BLaER1 treated with 17β-estradiol and CSF1 and Interleukin-3, amounts not matched to agents 10 nM and 100 nM (cell line): Measurements from ENCODE around the gene EPC2.
"Not testable (repeated sequence)": the region's sequence is repeated elsewhere in the genome, so short reads cannot be mapped to it uniquely, and the experiment has no call there.

Experiments used
- H3K27ac ChIP-seq, 11 experiments: shearing (Covaris generic); formaldehyde crosslinking; 2 replicates each; pipeline ENCODE4 v1.8.1; 2022
- H3K27me3 ChIP-seq, 11 experiments: shearing (Covaris generic); formaldehyde crosslinking; 2 replicates each; pipeline ENCODE4 v1.8.1; 2022
- H3K36me3 ChIP-seq, 11 experiments: shearing (Covaris generic); formaldehyde crosslinking; 2 replicates each; pipeline ENCODE4 v1.8.1; 2022
- H3K4me1 ChIP-seq, 10 experiments: shearing (Covaris generic); formaldehyde crosslinking; 2 replicates each; pipeline ENCODE4 v1.8.1; 2022
- H3K4me2 ChIP-seq, 11 experiments: shearing (Covaris generic); formaldehyde crosslinking; 2 replicates each; pipeline ENCODE4 v1.8.1; 2022
- H3K4me3 ChIP-seq, 10 experiments: shearing (Covaris generic); formaldehyde crosslinking; 2 replicates each; pipeline ENCODE4 v1.8.1; 2022
- H3K9ac ChIP-seq, 11 experiments: shearing (Covaris generic); formaldehyde crosslinking; 2 replicates each; pipeline ENCODE4 v1.8.1; 2022
- H3K9me3 ChIP-seq, 11 experiments: shearing (Covaris generic); formaldehyde crosslinking; replicated peaks in 1 of 11; 2 replicates each; pipeline ENCODE4 v1.8.1; 2022
- H4K20me1 ChIP-seq, 11 experiments: shearing (Covaris generic); formaldehyde crosslinking; 2 replicates each; pipeline ENCODE4 v1.8.1; 2022
- Cebpa-rat ChIP-seq, 11 experiments: shearing (Covaris generic); IDR thresholded peaks; 2 replicates each; pipeline ENCODE4 v1.8.1; 2022

Gene EPC2

DNA sequence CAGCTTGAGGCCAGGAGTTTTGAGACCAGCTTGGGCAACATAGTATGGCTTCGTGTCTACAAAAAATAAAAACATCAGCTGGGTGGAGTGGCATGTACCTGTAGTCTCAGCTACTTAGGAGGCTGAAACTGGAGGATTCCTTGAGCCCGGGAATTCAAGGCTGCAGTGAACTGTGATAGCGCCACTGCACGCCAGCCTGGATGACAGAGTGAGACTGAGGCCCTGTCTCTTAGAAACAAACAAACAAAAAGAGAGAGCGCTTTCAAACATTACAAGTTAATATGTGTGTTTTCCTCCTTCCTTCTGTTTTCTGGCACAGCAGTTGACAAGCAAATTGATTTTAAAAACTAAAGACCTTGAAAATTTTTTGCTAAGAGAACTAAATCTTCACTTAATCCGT, 9.9 kb downstream of the EPC2 start:
- TF ChIP-seq Cebpa-rat (IDR thresholded peaks at IDR 0.05), result no peak
- Histone ChIP-seq H3K27ac (peak overlapping the region in 1 of 11 experiments; percentile 51; a peak in 1 of 22 replicates), H3K9me3 (no peaks in the 10 kb centered on the region), H3K36me3 (0 out of 22 replicates have a peak, but pooled peaks cover 0 to under 1% (median 0%) of the 10 kb centered on the region in 11 experiments), H3K9ac (no peak overlapping the region), H3K4me3 (no peak overlapping the region), H3K4me1 (peaks cover 19 to 77% (median 33%) of the 10 kb centered on the region in 10 experiments; a peak in 19 of 20 replicates), H4K20me1 (peaks cover 85 to 100% (median 100%) of the 10 kb centered on the region in 11 experiments), H3K27me3 (no peaks in the 10 kb centered on the region), H3K4me2 (peak overlapping the region in 2 of 11 experiments; percentile 74 to 84; a peak in 3 of 22 replicates)

DNA sequence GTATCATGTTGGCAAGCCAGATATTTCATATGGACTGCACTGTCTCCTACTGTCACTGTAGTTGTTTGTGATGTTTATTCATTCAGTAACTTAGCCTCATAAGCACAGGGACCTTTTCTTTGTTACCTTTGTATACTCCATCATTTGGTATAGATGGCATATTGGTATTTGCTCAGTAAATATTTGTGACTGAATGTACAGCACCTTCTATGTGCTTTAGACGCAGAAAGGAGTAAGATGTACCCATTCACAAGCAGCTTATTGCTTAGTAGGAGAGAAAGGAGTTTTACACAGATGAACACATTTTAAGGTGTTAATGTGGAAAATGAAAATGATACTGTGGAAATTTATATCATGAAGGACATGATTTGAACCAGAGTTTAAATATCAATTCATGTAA, 12.0 kb downstream of the EPC2 start:
- Histone ChIP-seq H4K20me1 (peaks cover 80 to 100% (median 96%) of the 10 kb centered on the region in 11 experiments), H3K27ac (no peak overlapping the region), H3K4me3 (no peak overlapping the region), H3K36me3 (no peaks in the 10 kb centered on the region), H3K9me3 (peaks cover 0 to 6% (median 0%) of the 10 kb centered on the region in 11 experiments; a peak in 2 of 22 replicates), H3K4me1 (peaks cover 22 to 83% (median 48%) of the 10 kb centered on the region in 10 experiments), H3K9ac (no peak overlapping the region), H3K27me3 (no peaks in the 10 kb centered on the region), H3K4me2 (peak overlapping the region in 1 of 11 experiments; percentile 20; a peak in 2 of 22 replicates)
- TF ChIP-seq Cebpa-rat (IDR thresholded peaks at IDR 0.05), result no peak

DNA sequence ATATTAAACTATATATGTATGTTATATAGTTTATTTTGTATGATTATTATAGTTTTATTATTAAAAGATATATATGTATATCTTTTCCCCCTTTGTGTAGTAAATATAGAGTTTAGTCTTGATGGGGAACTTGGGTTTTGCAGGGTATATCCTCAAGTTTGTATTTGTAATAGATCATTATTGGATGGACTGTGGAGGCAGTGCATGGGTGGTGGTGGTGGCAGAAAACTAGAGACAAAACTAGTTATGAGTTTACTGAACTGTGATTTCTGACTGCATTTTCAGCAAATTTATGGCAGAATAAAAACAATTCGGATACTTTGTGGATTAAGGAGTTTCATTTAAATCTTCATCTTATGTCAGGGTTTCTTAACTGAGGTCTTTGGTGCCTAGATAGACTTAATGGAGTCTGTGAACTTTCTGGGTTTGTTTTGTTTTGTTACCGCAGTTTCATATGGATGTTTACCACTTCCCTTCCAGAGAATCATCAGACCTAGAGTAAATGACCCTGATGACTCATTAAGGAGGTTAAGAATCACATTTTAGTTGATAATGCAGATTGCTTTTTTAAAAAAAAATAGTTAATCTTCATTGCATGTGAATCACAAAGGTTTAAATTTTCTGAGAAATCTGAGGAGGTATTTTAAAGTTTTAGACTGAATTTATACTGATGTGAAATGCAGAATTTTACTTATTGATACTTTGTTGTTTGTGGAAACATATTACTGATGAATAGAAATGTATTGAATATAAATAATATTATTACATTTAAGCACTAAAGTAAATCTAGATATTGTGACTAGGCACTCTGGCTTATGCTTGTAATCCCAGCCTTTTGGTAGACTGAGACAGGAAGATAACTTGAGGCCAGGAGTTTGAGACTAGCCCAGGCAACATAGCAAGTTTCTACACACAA, 14.5 kb downstream of the EPC2 start:
- Histone ChIP-seq H3K9ac (peak overlapping the region in 3 of 11 experiments; percentile 22 to 73 (median 56); a peak in 3 of 22 replicates), H3K4me2 (peak overlapping the region in 8 of 11 experiments; percentile 4 to 83 (median 48); a peak in 15 of 22 replicates)
- no peak for TF ChIP-seq Cebpa-rat (IDR thresholded peaks at IDR 0.05)

DNA sequence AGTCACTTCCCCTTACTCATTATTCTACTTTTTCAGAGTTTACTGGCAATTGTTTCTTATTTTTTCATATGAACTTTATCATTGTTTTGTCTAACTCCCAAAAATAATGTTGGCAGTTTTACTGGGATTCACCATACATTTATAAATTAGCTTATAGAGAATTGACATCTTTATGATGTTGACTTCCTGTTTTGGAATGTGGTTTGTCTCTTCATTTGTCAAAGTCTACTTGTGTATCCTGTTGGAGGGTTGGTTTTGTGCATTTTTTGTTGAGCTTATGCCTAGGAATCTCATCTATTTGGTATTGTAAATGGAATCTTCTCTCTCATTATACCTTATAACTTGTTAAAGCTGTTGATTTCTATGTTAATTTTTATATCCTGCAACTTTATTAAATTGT, 16.4 kb downstream of the EPC2 start:
- H3K27me3 ChIP-seq, result no peaks in the 10 kb centered on the region
- no peak overlapping the region for H3K4me3 ChIP-seq
- H3K27ac ChIP-seq, result no peak overlapping the region
- H4K20me1 ChIP-seq, result peaks cover 45 to 93% (median 85%) of the 10 kb centered on the region in 11 experiments; a peak in 21 of 22 replicates
- peaks cover 13 to 51% (median 32%) of the 10 kb centered on the region in 10 experiments for H3K4me1 ChIP-seq
- peaks cover 0 to 34% (median 23%) of the 10 kb centered on the region in 11 experiments; a peak in 19 of 22 replicates for H3K9me3 ChIP-seq
- H3K4me2 ChIP-seq, result peak overlapping the region in 9 of 11 experiments; percentile 2 to 55 (median 29); a peak in 11 of 22 replicates
- H3K36me3 ChIP-seq, result peaks cover 0 to 12% (median 0%) of the 10 kb centered on the region in 11 experiments; a peak in 7 of 22 replicates
- H3K9ac ChIP-seq, result no peak overlapping the region
- no peak for TF ChIP-seq Cebpa-rat (IDR thresholded peaks at IDR 0.05)

More for the DNA sequence above, 14.5 kb downstream of the EPC2 start:
- H3K27me3 ChIP-seq, result no peaks in the 10 kb centered on the region
- H3K4me1 ChIP-seq, result peaks cover 13 to 59% (median 32%) of the 10 kb centered on the region in 10 experiments
- H3K36me3 ChIP-seq, result peaks cover 0 to 9% (median 0%) of the 10 kb centered on the region in 11 experiments; a peak in 7 of 22 replicates
- no peak overlapping the region for H3K4me3 ChIP-seq
- H4K20me1 ChIP-seq, result peaks cover 56 to 93% (median 85%) of the 10 kb centered on the region in 11 experiments; a peak in 21 of 22 replicates
- peaks cover 0 to 26% (median 14%) of the 10 kb centered on the region in 11 experiments; a peak in 19 of 22 replicates for H3K9me3 ChIP-seq
- H3K27ac ChIP-seq, result peak overlapping the region in 6 of 11 experiments; percentile 59 to 90 (median 65); a peak in 10 of 22 replicates

DNA sequence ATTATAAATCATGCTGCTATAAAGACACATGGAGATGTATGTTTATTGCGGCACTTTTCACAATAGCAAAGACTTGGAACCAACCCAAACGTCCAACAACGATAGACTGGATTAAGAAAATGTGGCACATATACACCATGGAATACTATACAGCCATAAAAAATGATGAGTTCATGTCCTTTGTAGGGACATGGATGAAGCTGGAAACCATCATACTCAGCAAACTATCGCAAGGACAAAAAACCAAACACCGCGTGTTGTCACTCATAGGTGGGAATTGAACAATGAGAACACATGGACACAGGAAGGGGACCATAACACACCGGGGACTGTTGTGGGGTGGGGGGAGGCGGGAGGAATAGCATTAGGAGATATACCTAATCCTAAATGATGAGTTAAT, 17.8 kb downstream of the EPC2 start:
- not testable (repeated sequence) for H3K27ac ChIP-seq, H3K4me3 ChIP-seq, H3K4me2 ChIP-seq, H3K9ac ChIP-seq, H3K27me3 ChIP-seq
- Histone ChIP-seq H4K20me1 (peaks cover 44 to 93% (median 85%) of the 10 kb centered on the region in 11 experiments; a peak in 20 of 22 replicates), H3K9me3 (peaks cover 0 to 34% (median 23%) of the 10 kb centered on the region in 11 experiments; a peak in 19 of 22 replicates), H3K4me1 (peaks cover 13 to 53% (median 32%) of the 10 kb centered on the region in 10 experiments), H3K36me3 (peaks cover 0 to 12% (median 0%) of the 10 kb centered on the region in 11 experiments; a peak in 7 of 22 replicates)

DNA sequence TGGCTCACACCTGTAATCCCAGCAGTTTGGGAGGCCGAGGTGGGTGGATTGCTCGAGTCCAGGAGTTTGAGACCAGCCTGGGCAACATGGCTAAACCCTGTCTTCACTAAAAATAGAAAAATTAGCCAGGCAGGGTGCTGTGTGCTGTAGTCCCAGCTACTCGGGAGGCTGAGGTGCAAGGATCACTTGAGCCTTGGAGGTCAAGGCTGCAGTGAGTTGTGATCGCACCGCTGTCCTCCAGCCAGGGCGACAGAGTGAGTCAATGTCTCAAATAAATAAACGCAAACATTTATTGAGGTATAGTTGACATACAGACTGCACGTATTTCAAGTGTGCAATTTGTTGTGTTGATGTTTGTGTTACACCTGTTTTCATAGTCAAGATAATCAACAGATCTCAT, 19.7 kb downstream of the EPC2 start:
- Histone ChIP-seq H3K4me3 (no peak overlapping the region), H3K4me2 (no peak overlapping the region), H4K20me1 (peaks cover 42 to 93% (median 85%) of the 10 kb centered on the region in 11 experiments; a peak in 20 of 22 replicates), H3K27ac (no peak overlapping the region), H3K4me1 (peaks cover 4 to 44% (median 22%) of the 10 kb centered on the region in 10 experiments; a peak in 17 of 20 replicates), H3K9me3 (peaks cover 0 to 44% (median 28%) of the 10 kb centered on the region in 11 experiments; a peak in 19 of 22 replicates), H3K9ac (no peak overlapping the region), H3K27me3 (no peaks in the 10 kb centered on the region), H3K36me3 (peaks cover 0 to 19% (median 0%) of the 10 kb centered on the region in 11 experiments; a peak in 8 of 22 replicates)
- TF ChIP-seq Cebpa-rat (IDR thresholded peaks at IDR 0.05), result no peak

DNA sequence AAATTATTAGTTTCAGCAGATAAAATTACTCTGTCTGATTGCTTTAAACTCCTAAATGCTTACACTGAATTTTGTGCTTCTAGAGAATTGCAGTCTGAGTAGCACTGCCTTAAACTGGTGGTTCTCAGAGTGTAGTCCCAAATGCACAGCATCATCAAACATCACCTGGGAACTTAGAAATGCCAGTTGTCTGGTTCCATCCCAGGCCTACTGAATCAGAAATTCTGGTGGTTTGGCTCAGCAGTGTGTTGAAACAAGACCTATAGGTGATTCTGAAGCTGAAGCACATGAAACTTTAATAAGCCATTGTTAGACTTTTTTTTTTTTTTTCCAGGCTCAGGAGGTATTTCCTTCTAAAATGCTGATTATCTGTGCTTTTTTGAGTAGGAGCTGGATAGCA, 22.0 kb downstream of the EPC2 start:
- Histone ChIP-seq H3K4me3 (no peak overlapping the region), H4K20me1 (peaks cover 51 to 94% (median 89%) of the 10 kb centered on the region in 11 experiments; a peak in 20 of 22 replicates), H3K27me3 (no peaks in the 10 kb centered on the region), H3K9me3 (peaks cover 0 to 59% (median 39%) of the 10 kb centered on the region in 11 experiments; a peak in 19 of 22 replicates), H3K4me1 (peaks cover 0 to 24% (median 0%) of the 10 kb centered on the region in 10 experiments; a peak in 6 of 20 replicates), H3K4me2 (peak overlapping the region in 2 of 11 experiments; percentile 38 to 50; a peak in 3 of 22 replicates), H3K9ac (no peak overlapping the region; a peak in 1 of 22 replicates), H3K36me3 (peaks cover 0 to 19% (median 0%) of the 10 kb centered on the region in 11 experiments; a peak in 8 of 22 replicates), H3K27ac (no peak overlapping the region; a peak in 1 of 22 replicates)
- TF ChIP-seq Cebpa-rat (IDR thresholded peaks at IDR 0.05), result no peak

DNA sequence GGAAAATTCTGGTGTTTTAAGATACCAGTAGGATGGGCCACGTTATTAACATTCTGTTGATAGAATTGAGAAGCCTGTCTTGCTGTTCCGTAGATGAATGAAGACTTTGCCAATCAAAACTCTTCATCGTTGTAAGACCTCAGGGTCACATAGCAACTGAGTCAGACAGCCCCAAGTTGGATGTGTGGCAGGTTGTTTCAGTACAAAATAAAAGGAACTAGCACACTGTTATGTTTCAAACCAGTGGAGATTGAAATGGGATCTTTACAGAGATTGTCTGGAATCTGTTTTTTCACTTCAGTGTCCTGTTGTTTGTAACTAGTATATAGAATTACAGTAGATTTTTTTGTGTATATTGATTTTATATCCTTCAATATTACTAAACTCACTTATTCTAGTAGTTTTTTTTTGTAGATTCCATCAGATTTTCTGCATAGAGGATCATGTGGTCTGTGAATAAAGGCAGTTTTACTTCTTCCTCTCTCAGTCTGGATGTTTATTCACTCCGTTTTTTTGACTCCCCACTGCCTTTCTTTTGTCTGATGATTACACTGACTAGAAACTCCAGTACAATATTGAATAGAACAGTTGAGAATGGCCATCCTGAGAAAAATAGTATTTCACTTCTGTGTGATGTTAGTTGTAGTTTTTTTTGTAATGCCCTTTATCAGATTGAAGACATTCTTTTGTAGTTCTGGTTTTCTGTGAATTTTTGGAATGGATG, 22.7 kb downstream of the EPC2 start:
- no peak overlapping the region for H3K9ac ChIP-seq
- peak overlapping the region in 1 of 11 experiments; percentile 48; a peak in 1 of 22 replicates for H3K27ac ChIP-seq
- no peak for TF ChIP-seq Cebpa-rat (IDR thresholded peaks at IDR 0.05)
- peaks cover 0 to 24% (median 0%) of the 10 kb centered on the region in 10 experiments; a peak in 6 of 20 replicates for H3K4me1 ChIP-seq
- no peak overlapping the region for H3K4me3 ChIP-seq
- peak overlapping the region in 2 of 11 experiments; percentile 38 to 50; a peak in 4 of 22 replicates for H3K4me2 ChIP-seq
- peaks cover 51 to 100% (median 95%) of the 10 kb centered on the region in 11 experiments; a peak in 20 of 22 replicates for H4K20me1 ChIP-seq
- H3K27me3 ChIP-seq, result no peaks in the 10 kb centered on the region
- peaks cover 0 to 19% (median 0%) of the 10 kb centered on the region in 11 experiments; a peak in 8 of 22 replicates for H3K36me3 ChIP-seq
- peaks cover 0 to 62% (median 43%) of the 10 kb centered on the region in 11 experiments; a peak in 19 of 22 replicates for H3K9me3 ChIP-seq
